GM19397 (cell line): ENCODE measurements around the gene COL9A3.

Experiments used
- ATAC-seq: cut with Tn5 transposase; IDR thresholded peaks from one replicate; pipeline ENCODE4 v1.9.1; 2021; ENCODE audit warnings: mild to moderate bottlenecking, moderate library complexity; ENCODE audit not compliant: unreplicated experiment

COL9A3 gene

GRCh38 chr20:62876902-62877816, 60.3 kb downstream of the COL9A3 start:
- ATAC-seq: no peak

GRCh38 chr20:62878244-62879038, 61.6 kb downstream of the COL9A3 start:
- ATAC-seq: no peak

- ATAC-seq: no peak
Measured at GRCh38 chr20:62879275-62880146, 62.7 kb downstream of the COL9A3 start.

- ATAC-seq: no peak
Measured at GRCh38 chr20:62880147-62880934, 63.5 kb downstream of the COL9A3 start.

- no peak for ATAC-seq
Measured at GRCh38 chr20:62880935-62881661, 64.2 kb downstream of the COL9A3 start.

GRCh38 chr20:62881662-62882395, 65.0 kb downstream of the COL9A3 start:
- no peak for ATAC-seq

- no peak for ATAC-seq
Measured at GRCh38 chr20:62882426-62882825, 65.6 kb downstream of the COL9A3 start.

GRCh38 chr20:62884556-62884955, 67.7 kb downstream of the COL9A3 start:
- ATAC-seq: no peak

GRCh38 chr20:62885046-62885895, 68.4 kb downstream of the COL9A3 start:
- no peak for ATAC-seq

GRCh38 chr20:62885896-62886708, 69.3 kb downstream of the COL9A3 start:
- no peak for ATAC-seq

GRCh38 chr20:62886709-62887058, 69.8 kb downstream of the COL9A3 start:
- no peak for ATAC-seq

GRCh38 chr20:62887152-62887859, 70.5 kb downstream of the COL9A3 start:
- ATAC-seq: no peak

GRCh38 chr20:62887860-62888239, 71.0 kb downstream of the COL9A3 start:
- ATAC-seq: no peak

GRCh38 chr20:62888406-62888805, 71.6 kb downstream of the COL9A3 start:
- no peak for ATAC-seq

GRCh38 chr20:62888910-62889309, 72.1 kb downstream of the COL9A3 start:
- ATAC-seq: no peak

GRCh38 chr20:62889411-62889810, 72.6 kb downstream of the COL9A3 start:
- no peak for ATAC-seq

GRCh38 chr20:62889871-62890270, 73.0 kb downstream of the COL9A3 start:
- ATAC-seq: no peak
